ENCODE results near the gene KYNU.

GRCh38 chr2:142901780-142902179 lies 24.3 kb downstream of the KYNU start:
- no peak for TF ChIP-seq CTCF (conservative IDR thresholded peaks at IDR 0.05 in 1 of 2, IDR thresholded peaks at IDR 0.05 in 1 of 2; ENCODE audit: low read depth in 1 of 2, low read length in 2 of 2)
- no peak for TF ChIP-seq EZH2 (IDR thresholded peaks at IDR 0.05; ENCODE audit: low read length, missing control alignments)

Measured in fibroblast of lung (primary cell).